NCI-H128 (cell line): ENCODE data around the gene IL21R.
"Not testable (repeated sequence)": the region's sequence is repeated elsewhere in the genome, so short reads cannot be mapped to it uniquely, and the experiment has no call there.

Experiments used
- DNase-seq: peaks from one replicate; lab custom pipeline; 2025; ENCODE audit not compliant: unreplicated experiment; lab: John Stamatoyannopoulos, UW

The IL21R gene

GRCh38 chr16:27441998-27442397 lies 40.0 kb downstream of the IL21R start:
- no peak for DNase-seq

- no peak for DNase-seq
Measured at GRCh38 chr16:27444015-27444414, 42.0 kb downstream of the IL21R start.

GRCh38 chr16:27444470-27444869 lies 42.5 kb downstream of the IL21R start:
- DNase-seq, result no peak

- DNase-seq, result no peak
Measured at GRCh38 chr16:27445502-27446175, 43.7 kb downstream of the IL21R start.

GRCh38 chr16:27446721-27447120 lies 44.7 kb downstream of the IL21R start:
- DNase-seq, result no peak

- no peak for DNase-seq
Measured at GRCh38 chr16:27447301-27447700, 45.3 kb downstream of the IL21R start.

- no peak for DNase-seq
Measured at GRCh38 chr16:27448532-27449433, 46.8 kb downstream of the IL21R start.

- no peak for DNase-seq
Measured at GRCh38 chr16:27449434-27450195, 47.6 kb downstream of the IL21R start.

GRCh38 chr16:27450196-27450549 lies 48.2 kb downstream of the IL21R start:
- DNase-seq, result no peak

GRCh38 chr16:27452569-27453493 lies 50.9 kb downstream of the IL21R start:
- no peak for DNase-seq

- no peak for DNase-seq
Measured at GRCh38 chr16:27453494-27453825, 51.5 kb downstream of the IL21R start.

- DNase-seq, result no peak
Measured at GRCh38 chr16:27455700-27456099, 53.7 kb downstream of the IL21R start.

- DNase-seq, result not testable (repeated sequence)
Measured at GRCh38 chr16:27457605-27457900, 55.6 kb downstream of the IL21R start.

- no peak for DNase-seq
Measured at GRCh38 chr16:27458258-27458657, 56.3 kb downstream of the IL21R start.

GRCh38 chr16:27458987-27459688 lies 57.2 kb downstream of the IL21R start:
- no peak for DNase-seq

GRCh38 chr16:27460213-27460612 lies 58.2 kb downstream of the IL21R start:
- DNase-seq, result no peak

- no peak for DNase-seq
Measured at GRCh38 chr16:27460663-27461482, 58.9 kb downstream of the IL21R start.

- no peak for DNase-seq
Measured at GRCh38 chr16:27461483-27462171, 59.7 kb downstream of the IL21R start.
